Stomach (tissue), 4 donors: ENCODE measurements around the gene WWOX.

ENCODE experiments used
- CTCF ChIP-seq, 7 experiments: fragments of 450-650 bp in 4 of 7; fragments of 200-600 bp in 3 of 7; sonication (generic) in 3 of 7; IDR thresholded peaks; one replicate each; pipeline ENCODE4 v1.5.1; 2016 to 2019; ENCODE audit warnings: antibody characterized with exemption in 7 of 7, control low read depth in 2 of 7, mild to moderate bottlenecking in 1 of 7
- EP300 ChIP-seq: sonication (generic); formaldehyde crosslinking; IDR thresholded peaks from one replicate; pipeline ENCODE4 v1.6.1; 2017; ENCODE audit warnings: antibody characterized with exemption
- POLR2A ChIP-seq, 4 donors: fragments of 450-650 bp; IDR thresholded peaks; one replicate each; pipeline ENCODE4 v1.6.1; 2016; ENCODE audit warnings: antibody characterized with exemption in 4 of 4, control low read depth in 2 of 4, mild to moderate bottlenecking in 1 of 4, moderate library complexity in 1 of 4
- POLR2AphosphoS5 ChIP-seq, 3 donors: sonication (generic); formaldehyde crosslinking; IDR thresholded peaks; one replicate each; pipeline ENCODE4 v1.6.1; 2016; ENCODE audit warnings: antibody characterized with exemption in 3 of 3

GRCh38 chr16:78877114-78877655 is 777.7 kb downstream of the WWOX start:
- TF ChIP-seq POLR2AphosphoS5 (IDR thresholded peaks at IDR 0.05): no peak
- no peak for TF ChIP-seq CTCF (IDR thresholded peaks at IDR 0.05)
- no peak for TF ChIP-seq POLR2A (IDR thresholded peaks at IDR 0.05)
- TF ChIP-seq EP300: no peak
